MM.1S (cell line): ENCODE results near the gene ADAR.

Source experiments
- DNase-seq: peaks from one replicate; pipeline ENCODE4 v3.0.0-alpha.2; 2015
- H2AFZ ChIP-seq: fragments of 300-600 bp; sonication (generic); 2 replicates; pipeline ENCODE4 v1.6.0; 2016; ENCODE audit warnings: antibody characterized with exemption, low read length
- H3F3A ChIP-seq: fragments of 300-600 bp; sonication (generic); 2 replicates; pipeline ENCODE4 v1.6.1; 2016; ENCODE audit warnings: mild to moderate bottlenecking, antibody characterized with exemption, low read length, moderate library complexity, mixed read lengths; ENCODE audit not compliant: insufficient read depth
- H3K27ac ChIP-seq: fragments of 300-600 bp; sonication (generic); 2 replicates; pipeline ENCODE4 v1.5.1; 2016; ENCODE audit warnings: mild to moderate bottlenecking, low read length
- H3K27me3 ChIP-seq: fragments of 300-600 bp; sonication (generic); replicated peaks from 2 replicates; pipeline ENCODE4 v1.6.0; 2016; ENCODE audit warnings: low read length; ENCODE audit not compliant: insufficient read depth
- H3K36me3 ChIP-seq: fragments of 300-600 bp; sonication (generic); replicated peaks from 2 replicates; pipeline ENCODE4 v1.6.1; 2016; ENCODE audit warnings: mild to moderate bottlenecking, low read length, mixed read lengths; ENCODE audit not compliant: insufficient read depth
- H3K4me1 ChIP-seq: fragments of 300-600 bp; sonication (generic); 2 replicates; pipeline ENCODE4 v1.6.1; 2016; ENCODE audit warnings: low read length, mixed read lengths
- H3K4me2 ChIP-seq: fragments of 300-600 bp; sonication (generic); 2 replicates; pipeline ENCODE4 v1.6.0; 2016; ENCODE audit warnings: low read depth, low read length
- H3K4me3 ChIP-seq: fragments of 300-600 bp; sonication (generic); 2 replicates; pipeline ENCODE4 v1.5.1; 2016; ENCODE audit warnings: low read length, mixed read lengths
- H3K79me2 ChIP-seq: fragments of 300-600 bp; sonication (generic); 2 replicates; pipeline ENCODE4 v1.6.1; 2016; ENCODE audit warnings: mixed run types, low read length, mixed read lengths
- H3K9ac ChIP-seq: fragments of 300-600 bp; sonication (generic); 2 replicates; pipeline ENCODE4 v1.6.1; 2016; ENCODE audit warnings: low read length, mixed read lengths
- H3K9me2 ChIP-seq: fragments of 300-600 bp; sonication (generic); replicated peaks from 2 replicates; pipeline ENCODE4 v1.6.1; 2016; ENCODE audit warnings: mild to moderate bottlenecking, low read length, mixed read lengths; ENCODE audit not compliant: insufficient read depth
- H3K9me3 ChIP-seq: fragments of 300-600 bp; sonication (generic); replicated peaks from 2 replicates; pipeline ENCODE4 v1.6.1; 2016; ENCODE audit warnings: mild to moderate bottlenecking, low read length, mixed read lengths; ENCODE audit not compliant: insufficient read depth
- H4K20me1 ChIP-seq: fragments of 300-600 bp; sonication (generic); 2 replicates; pipeline ENCODE4 v1.6.1; 2016; ENCODE audit warnings: mild to moderate bottlenecking, low read length, moderate library complexity, mixed read lengths; ENCODE audit not compliant: insufficient read depth
- CTCF ChIP-seq: fragments of 300-600 bp; sonication (generic); IDR thresholded peaks from 2 replicates; pipeline ENCODE4 v1.5.1; 2016; ENCODE audit warnings: antibody characterized with exemption, low read length, mixed read lengths
- EZH2 ChIP-seq: fragments of 300-600 bp; sonication (generic); optimal IDR thresholded peaks from 2 replicates; pipeline ENCODE3; 2017; ENCODE audit warnings: low read depth, mild to moderate bottlenecking, antibody characterized with exemption, low read length, mixed read lengths
- EZH2phosphoT487 ChIP-seq: fragments of 300-600 bp; sonication (generic); IDR thresholded peaks from 2 replicates; pipeline ENCODE4 v1.6.1; 2018; ENCODE audit warnings: antibody characterized with exemption, low read length

ADAR gene

GRCh38 chr1:154598871-154599635 is 8.9 kb downstream of the ADAR start:
- no peak overlapping the region for H2AFZ ChIP-seq
- no peak overlapping the region for H3K9ac ChIP-seq
- no peaks in the 10 kb centered on the region for H3F3A ChIP-seq
- TF ChIP-seq CTCF (no peak), EZH2phosphoT487 (no peak), EZH2 (no peak)
- no peaks in the 10 kb centered on the region for H3K27me3 ChIP-seq
- no peaks in the 10 kb centered on the region for H3K4me1 ChIP-seq
- DNase-seq = no peak
- no peak overlapping the region for H3K4me2 ChIP-seq
- H3K27ac ChIP-seq = no peak overlapping the region
- H3K9me2 ChIP-seq = no peaks in the 10 kb centered on the region
- H3K79me2 ChIP-seq = peaks cover 91% of the 10 kb centered on the region
- peaks cover 45% of the 10 kb centered on the region for H3K36me3 ChIP-seq
- H4K20me1 ChIP-seq = peaks cover 31% of the 10 kb centered on the region
- H3K9me3 ChIP-seq = no peaks in the 10 kb centered on the region
- no peak overlapping the region for H3K4me3 ChIP-seq

GRCh38 chr1:154595621-154596020 is 12.4 kb downstream of the ADAR start:
- Histone ChIP-seq H3K9me3 (no peaks in the 10 kb centered on the region), H3K79me2 (peaks cover 74% of the 10 kb centered on the region), H3K4me2 (no peak overlapping the region), H3K9me2 (no peaks in the 10 kb centered on the region), H3K36me3 (peaks cover 33% of the 10 kb centered on the region), H3K4me1 (no peaks in the 10 kb centered on the region), H4K20me1 (peaks cover 8% of the 10 kb centered on the region; the same call in 1 of the 2 replicates), H2AFZ (no peak overlapping the region), H3K4me3 (no peak overlapping the region), H3K27ac (no peak overlapping the region), H3F3A (no peaks in the 10 kb centered on the region), H3K9ac (no peak overlapping the region), H3K27me3 (no peaks in the 10 kb centered on the region)
- DNase-seq = no peak
- TF ChIP-seq EZH2 = no peak
- no peak for TF ChIP-seq CTCF
- TF ChIP-seq EZH2phosphoT487 = no peak

- Histone ChIP-seq H3K36me3 (peaks cover 40% of the 10 kb centered on the region), H4K20me1 (peaks cover 7% of the 10 kb centered on the region; the same call in 1 of the 2 replicates)
These were observed 13.2 kb downstream of the ADAR start for GRCh38 chr1:154594811-154595210.

More at GRCh38 chr1:154594811-154595210, 13.2 kb downstream of the ADAR start:
- Histone ChIP-seq H3K27ac (no peak overlapping the region), H3K9me2 (no peaks in the 10 kb centered on the region), H3K4me2 (no peak overlapping the region), H3K4me1 (no peaks in the 10 kb centered on the region), H3K9ac (no peak overlapping the region), H3K27me3 (no peaks in the 10 kb centered on the region), H3K4me3 (no peak overlapping the region), H3F3A (no peaks in the 10 kb centered on the region), H3K79me2 (peaks cover 69% of the 10 kb centered on the region), H2AFZ (no peak overlapping the region), H3K9me3 (no peaks in the 10 kb centered on the region)
- no peak for DNase-seq
- TF ChIP-seq EZH2 (no peak), CTCF (no peak), EZH2phosphoT487 (no peak)
